Measurements from ENCODE around the gene CDC42BPB.

DNA sequence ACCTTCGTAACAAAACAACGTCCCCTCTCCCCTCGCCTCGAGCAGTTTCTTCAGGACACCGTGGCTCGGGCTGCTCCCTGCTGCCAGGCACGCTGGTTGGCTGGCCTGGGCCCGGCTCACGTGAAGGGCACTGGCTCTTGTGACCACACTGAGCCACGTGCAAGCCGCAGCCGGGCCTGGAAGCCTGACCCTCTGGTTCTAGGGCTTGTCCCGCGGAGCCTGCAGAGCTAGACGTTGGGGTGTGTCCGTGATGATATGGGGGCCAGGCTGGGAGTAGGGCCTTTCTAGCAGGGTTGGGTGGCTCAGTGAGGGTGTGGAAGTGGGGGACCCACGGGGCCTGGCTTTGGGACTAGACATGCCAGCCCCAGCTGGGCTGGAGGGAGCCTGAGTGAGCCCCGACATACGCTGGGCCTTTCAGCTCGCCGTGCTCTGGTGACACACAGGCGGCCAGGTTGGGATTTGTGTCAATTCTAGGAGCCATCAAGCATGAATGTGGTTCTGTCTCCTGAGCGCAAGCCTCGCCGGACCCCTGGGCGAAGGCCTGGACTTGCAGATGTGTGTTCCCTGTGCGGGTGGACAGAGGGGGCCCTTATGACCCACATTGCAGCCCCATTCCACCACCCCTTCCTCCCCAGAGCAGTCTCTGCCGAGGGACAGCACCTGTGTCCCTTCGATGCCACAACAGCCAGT lies 148.4 kb downstream of the CDC42BPB start:
- TF ChIP-seq, protein P1, sequence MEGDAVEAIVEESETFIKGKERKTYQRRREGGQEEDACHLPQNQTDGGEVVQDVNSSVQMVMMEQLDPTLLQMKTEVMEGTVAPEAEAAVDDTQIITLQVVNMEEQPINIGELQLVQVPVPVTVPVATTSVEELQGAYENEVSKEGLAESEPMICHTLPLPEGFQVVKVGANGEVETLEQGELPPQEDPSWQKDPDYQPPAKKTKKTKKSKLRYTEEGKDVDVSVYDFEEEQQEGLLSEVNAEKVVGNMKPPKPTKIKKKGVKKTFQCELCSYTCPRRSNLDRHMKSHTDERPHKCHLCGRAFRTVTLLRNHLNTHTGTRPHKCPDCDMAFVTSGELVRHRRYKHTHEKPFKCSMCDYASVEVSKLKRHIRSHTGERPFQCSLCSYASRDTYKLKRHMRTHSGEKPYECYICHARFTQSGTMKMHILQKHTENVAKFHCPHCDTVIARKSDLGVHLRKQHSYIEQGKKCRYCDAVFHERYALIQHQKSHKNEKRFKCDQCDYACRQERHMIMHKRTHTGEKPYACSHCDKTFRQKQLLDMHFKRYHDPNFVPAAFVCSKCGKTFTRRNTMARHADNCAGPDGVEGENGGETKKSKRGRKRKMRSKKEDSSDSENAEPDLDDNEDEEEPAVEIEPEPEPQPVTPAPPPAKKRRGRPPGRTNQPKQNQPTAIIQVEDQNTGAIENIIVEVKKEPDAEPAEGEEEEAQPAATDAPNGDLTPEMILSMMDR (IDR thresholded peaks at IDR 0.05; ENCODE audit: low read length), result no peak
- TF ChIP-seq EZH2 (optimal IDR thresholded peaks at IDR 0.05; ENCODE audit: low read depth, low read length), result no peak
